WTC11 (cell line): Measurements from ENCODE around the gene PLEKHA5. TPM values are rescaled to one million over a fixed set of nuclear protein-coding genes. Genes with fewer than 3 reads are reported as not detected.

ENCODE experiments used
- ATAC-seq: fragments of 200-7000 bp; cut with Tn5 transposase; 2 replicates; pipeline ENCODE4 v1.10.0; 2021; ENCODE audit warnings: mild to moderate bottlenecking, moderate library complexity
- CTCF ChIA-PET: fragments of 300-600 bp; sonication (Branson Sonifier 250); formaldehyde crosslinking; loops from one replicate; lab custom pipeline; 2021; ENCODE audit warnings: antibody characterized with exemption; lab: Charles Lee
- POLR2A ChIA-PET: fragments of 350-600 bp; sonication (Branson Sonifier 250); formaldehyde crosslinking; loops from one replicate; lab custom pipeline; 2021; ENCODE audit warnings: antibody characterized with exemption; lab: Charles Lee
- DNase-seq: peaks from one replicate; pipeline ENCODE4 v3.0.0; 2021; ENCODE audit warnings: low spot score
- H3K27ac Mint-ChIP-seq: 2 replicates; pipeline ENCODE4 v1.8.0; 2021; ENCODE audit warnings: mixed read lengths
- H3K27me3 Mint-ChIP-seq: 2 replicates; pipeline ENCODE4 v1.8.0; 2021; ENCODE audit warnings: low read depth, mild to moderate bottlenecking, moderate library complexity, mixed read lengths
- H3K36me3 Mint-ChIP-seq: 2 replicates; pipeline ENCODE4 v1.8.0; 2021; ENCODE audit warnings: mixed read lengths
- H3K4me1 Mint-ChIP-seq: 2 replicates; pipeline ENCODE4 v1.8.0; 2022; ENCODE audit warnings: mixed read lengths
- H3K4me3 Mint-ChIP-seq: 2 replicates; pipeline ENCODE4 v1.8.0; 2021; ENCODE audit warnings: mild to moderate bottlenecking, moderate library complexity, mixed read lengths
- H3K9me3 Mint-ChIP-seq: 2 replicates; pipeline ENCODE4 v1.8.0; 2021; ENCODE audit warnings: mixed read lengths
- ATF2 ChIP-seq: sonication (generic); formaldehyde crosslinking; IDR thresholded peaks from 2 replicates; pipeline ENCODE4 v1.8.1; 2022; ENCODE audit warnings: low read depth, missing genetic modification reagents, borderline replicate concordance
- E2F4 ChIP-seq: sonication (generic); formaldehyde crosslinking; IDR thresholded peaks from 2 replicates; pipeline ENCODE4 v1.8.1; 2022; ENCODE audit warnings: low read depth, mild to moderate bottlenecking, moderate library complexity, missing genetic modification reagents, borderline replicate concordance
- FOXJ3 ChIP-seq: sonication (generic); formaldehyde crosslinking; IDR thresholded peaks from 2 replicates; pipeline ENCODE4 v1.9.0; 2021; ENCODE audit warnings: missing genetic modification reagents, mild to moderate bottlenecking, borderline replicate concordance
- FOXK1 ChIP-seq: sonication (generic); formaldehyde crosslinking; IDR thresholded peaks from 2 replicates; pipeline ENCODE4 v1.8.0; 2022; ENCODE audit warnings: mild to moderate bottlenecking, moderate library complexity, missing genetic modification reagents
- FOXP4 ChIP-seq: sonication (generic); formaldehyde crosslinking; IDR thresholded peaks from 2 replicates; pipeline ENCODE4 v1.8.0; 2022; ENCODE audit warnings: mild to moderate bottlenecking, missing genetic modification reagents
- GABPB1 ChIP-seq: sonication (generic); formaldehyde crosslinking; IDR thresholded peaks from 2 replicates; pipeline ENCODE4 v1.8.1; 2023; ENCODE audit warnings: mild to moderate bottlenecking, missing genetic modification reagents
- GRHL2 ChIP-seq: fragments of 250-450 bp; sonication (Bioruptor Pico); IDR thresholded peaks from 2 replicates; pipeline ENCODE4 v1.8.0; 2022; ENCODE audit warnings: mild to moderate bottlenecking, moderate library complexity; ENCODE audit not compliant: insufficient replicate concordance, severe bottlenecking
- JAZF1 ChIP-seq: fragments of 250-450 bp; sonication (Bioruptor Pico); IDR thresholded peaks from 2 replicates; pipeline ENCODE4 v1.9.0; 2021; ENCODE audit warnings: moderate library complexity, mild to moderate bottlenecking, inconsistent platforms
- KAT7 ChIP-seq: sonication (generic); formaldehyde crosslinking; IDR thresholded peaks from 2 replicates; pipeline ENCODE4 v1.8.1; 2023; ENCODE audit warnings: missing genetic modification reagents, mild to moderate bottlenecking, borderline replicate concordance
- NR1H2 ChIP-seq: sonication (generic); formaldehyde crosslinking; IDR thresholded peaks from 2 replicates; pipeline ENCODE4 v1.9.0; 2021; ENCODE audit warnings: mild to moderate bottlenecking, moderate library complexity, missing genetic modification reagents
- NR2C2 ChIP-seq: sonication (generic); formaldehyde crosslinking; IDR thresholded peaks from 2 replicates; pipeline ENCODE4 v1.8.0; 2022; ENCODE audit warnings: mild to moderate bottlenecking, missing genetic modification reagents
- NR3C1 ChIP-seq: sonication (generic); formaldehyde crosslinking; conservative IDR thresholded peaks from 2 replicates; pipeline ENCODE4 v1.8.1; 2023; ENCODE audit warnings: low read depth, mild to moderate bottlenecking, missing genetic modification reagents
- OVOL2 ChIP-seq: fragments of 250-450 bp; sonication (Bioruptor Pico); IDR thresholded peaks from 2 replicates; pipeline ENCODE4 v1.9.0; 2021; ENCODE audit warnings: mild to moderate bottlenecking, borderline replicate concordance
- PRRX2 ChIP-seq: fragments of 250-450 bp; sonication (Bioruptor Pico); IDR thresholded peaks from 2 replicates; pipeline ENCODE4 v1.8.0; 2021; ENCODE audit warnings: mild to moderate bottlenecking
- RELA ChIP-seq: sonication (generic); formaldehyde crosslinking; IDR thresholded peaks from 2 replicates; pipeline ENCODE4 v1.8.1; 2022; ENCODE audit warnings: missing genetic modification reagents, mild to moderate bottlenecking, borderline replicate concordance
- TEAD1 ChIP-seq: sonication (generic); formaldehyde crosslinking; IDR thresholded peaks from 2 replicates; pipeline ENCODE4 v1.8.0; 2022; ENCODE audit warnings: mild to moderate bottlenecking, missing genetic modification reagents
- TP53 ChIP-seq: sonication (generic); formaldehyde crosslinking; IDR thresholded peaks from 2 replicates; pipeline ENCODE4 v1.8.1; 2023; ENCODE audit warnings: mild to moderate bottlenecking, missing genetic modification reagents
- USF2 ChIP-seq: sonication (generic); formaldehyde crosslinking; IDR thresholded peaks from 2 replicates; pipeline ENCODE4 v1.8.1; 2023; ENCODE audit warnings: mild to moderate bottlenecking, missing genetic modification reagents, moderate library complexity
- ZNF138 ChIP-seq: sonication (generic); formaldehyde crosslinking; conservative IDR thresholded peaks from 2 replicates; pipeline ENCODE4 v1.8.1; 2022; ENCODE audit warnings: mild to moderate bottlenecking, moderate library complexity, missing genetic modification reagents
- ZNF232 ChIP-seq: sonication (generic); formaldehyde crosslinking; IDR thresholded peaks from 2 replicates; pipeline ENCODE4 v1.8.0; 2022; ENCODE audit warnings: mild to moderate bottlenecking, missing genetic modification reagents
- ZNF416 ChIP-seq: fragments of 250-450 bp; sonication (Bioruptor Pico); IDR thresholded peaks from 2 replicates; pipeline ENCODE4 v1.9.0; 2021; ENCODE audit warnings: mild to moderate bottlenecking, inconsistent platforms
- ZNF671 ChIP-seq: fragments of 250-450 bp; sonication (Bioruptor Pico); IDR thresholded peaks from 2 replicates; pipeline ENCODE4 v1.8.0; 2021; ENCODE audit warnings: mild to moderate bottlenecking
- total RNA-seq: library from RNA; stranded (reverse); gene quantifications from 3 replicates; pipeline ENCODE4 v1.2.3, GENCODE V29; 2021
- TF ChIP-seq, protein P1 (sequence below): sonication (generic); formaldehyde crosslinking; IDR thresholded peaks from 2 replicates; pipeline ENCODE4 v1.8.1; 2023; ENCODE audit warnings: mild to moderate bottlenecking, missing genetic modification reagents, moderate library complexity
- TF ChIP-seq, protein P2 (sequence below): sonication (generic); formaldehyde crosslinking; IDR thresholded peaks from 2 replicates; pipeline ENCODE4 v1.8.1; 2022; ENCODE audit warnings: missing genetic modification reagents, borderline replicate concordance
- TF ChIP-seq, protein P3 (sequence below): sonication (generic); formaldehyde crosslinking; IDR thresholded peaks from 2 replicates; pipeline ENCODE4 v1.8.1; 2023; ENCODE audit warnings: mild to moderate bottlenecking, missing genetic modification reagents
- TF ChIP-seq, protein P4 (sequence below): sonication (generic); formaldehyde crosslinking; IDR thresholded peaks from 2 replicates; pipeline ENCODE4 v1.8.0; 2022; ENCODE audit warnings: mild to moderate bottlenecking, missing genetic modification reagents

The PLEKHA5 gene
- total RNA-seq, 1 experiment from 2014 or later, result 61.1 TPM

DNA sequence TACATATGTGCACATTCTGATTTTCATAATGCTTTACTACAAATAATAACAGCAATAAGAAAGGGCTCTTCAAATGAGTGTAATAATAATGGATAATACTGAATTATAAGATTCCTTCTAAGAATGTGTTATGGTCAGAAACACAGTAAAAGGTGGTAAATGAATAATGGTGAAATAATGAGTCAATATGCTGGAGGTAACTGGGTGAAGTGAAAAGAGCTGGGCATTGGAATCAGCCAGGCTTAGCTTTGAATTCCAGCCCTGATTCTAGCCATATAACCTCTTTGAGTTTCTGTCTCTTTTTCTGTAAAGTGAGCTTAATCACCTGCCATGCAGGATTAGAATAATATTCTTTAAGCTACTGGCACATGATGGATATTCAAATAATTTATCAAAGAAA is 39.1 kb downstream of the PLEKHA5 start:
- no peak overlapping the region for H3K4me3 Mint-ChIP-seq
- no peaks in the 10 kb centered on the region for H3K27me3 Mint-ChIP-seq
- ChIA-PET POLR2A (no interaction called here), CTCF (interaction anchor here (0.7 to 1.3 kb wide), 2 partner anchors 18 to 226 kb away, joined by 3 read pairs; no protein-coding TSS in a partner anchor)
- TF ChIP-seq TP53 (CRISPR knock-in tag) (no peak), ZNF416 (no peak), JAZF1 (CRISPR knock-in tag) (no peak), GABPB1 (no peak), PRRX2 (CRISPR knock-in tag) (no peak), KAT7 (CRISPR knock-in tag) (no peak), FOXP4 (CRISPR knock-in tag) (no peak), ZNF671 (CRISPR knock-in tag) (no peak), USF2 (CRISPR knock-in tag) (no peak), TEAD1 (CRISPR knock-in tag) (no peak)
- peaks cover 69% of the 10 kb centered on the region for H3K4me1 Mint-ChIP-seq
- DNase-seq (no peak), ATAC-seq (no peak)
- no peaks in the 10 kb centered on the region for H3K36me3 Mint-ChIP-seq
- H3K9me3 Mint-ChIP-seq, result no peaks in the 10 kb centered on the region
- H3K27ac Mint-ChIP-seq, result no peak overlapping the region

- Mint-ChIP-seq H3K27ac (0 out of 2 replicates have a peak overlapping the region, but pooled peaks have one; percentile 29), H3K27me3 (no peaks in the 10 kb centered on the region), H3K4me1 (peaks cover 67% of the 10 kb centered on the region), H3K9me3 (no peaks in the 10 kb centered on the region), H3K4me3 (no peak overlapping the region), H3K36me3 (no peaks in the 10 kb centered on the region)
- no peak for ATAC-seq
- CTCF ChIA-PET, result interaction anchor here (0.5 to 1.3 kb wide), 4 partner anchors 17 to 345 kb away, joined by 3 to 4 read pairs (median 3); no protein-coding TSS in a partner anchor
- POLR2A ChIA-PET, result no interaction called here
- no peak for DNase-seq
- TF ChIP-seq FOXJ3 (CRISPR knock-in tag) (no peak), TP53 (CRISPR knock-in tag) (no peak), GABPB1 (no peak), NR2C2 (no peak), RELA (CRISPR knock-in tag) (no peak), NR1H2 (CRISPR knock-in tag) (no peak), E2F4 (CRISPR knock-in tag) (no peak), OVOL2 (CRISPR knock-in tag) (no peak), NR3C1 (CRISPR knock-in tag) (no peak), ZNF232 (no peak), GRHL2 (CRISPR knock-in tag) (no peak), ZNF138 (CRISPR knock-in tag) (no peak), FOXK1 (no peak), ATF2 (CRISPR knock-in tag) (no peak)
- TF ChIP-seq, protein P1, sequence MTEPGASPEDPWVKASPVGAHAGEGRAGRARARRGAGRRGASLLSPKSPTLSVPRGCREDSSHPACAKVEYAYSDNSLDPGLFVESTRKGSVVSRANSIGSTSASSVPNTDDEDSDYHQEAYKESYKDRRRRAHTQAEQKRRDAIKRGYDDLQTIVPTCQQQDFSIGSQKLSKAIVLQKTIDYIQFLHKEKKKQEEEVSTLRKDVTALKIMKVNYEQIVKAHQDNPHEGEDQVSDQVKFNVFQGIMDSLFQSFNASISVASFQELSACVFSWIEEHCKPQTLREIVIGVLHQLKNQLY (CRISPR knock-in tag), result no peak
- TF ChIP-seq, protein P2, sequence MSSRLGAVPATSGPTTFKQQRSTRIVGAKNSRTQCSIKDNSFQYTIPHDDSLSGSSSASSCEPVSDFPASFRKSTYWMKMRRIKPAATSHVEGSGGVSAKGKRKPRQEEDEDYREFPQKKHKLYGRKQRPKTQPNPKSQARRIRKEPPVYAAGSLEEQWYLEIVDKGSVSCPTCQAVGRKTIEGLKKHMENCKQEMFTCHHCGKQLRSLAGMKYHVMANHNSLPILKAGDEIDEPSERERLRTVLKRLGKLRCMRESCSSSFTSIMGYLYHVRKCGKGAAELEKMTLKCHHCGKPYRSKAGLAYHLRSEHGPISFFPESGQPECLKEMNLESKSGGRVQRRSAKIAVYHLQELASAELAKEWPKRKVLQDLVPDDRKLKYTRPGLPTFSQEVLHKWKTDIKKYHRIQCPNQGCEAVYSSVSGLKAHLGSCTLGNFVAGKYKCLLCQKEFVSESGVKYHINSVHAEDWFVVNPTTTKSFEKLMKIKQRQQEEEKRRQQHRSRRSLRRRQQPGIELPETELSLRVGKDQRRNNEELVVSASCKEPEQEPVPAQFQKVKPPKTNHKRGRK, result no peak
- TF ChIP-seq, protein P3, sequence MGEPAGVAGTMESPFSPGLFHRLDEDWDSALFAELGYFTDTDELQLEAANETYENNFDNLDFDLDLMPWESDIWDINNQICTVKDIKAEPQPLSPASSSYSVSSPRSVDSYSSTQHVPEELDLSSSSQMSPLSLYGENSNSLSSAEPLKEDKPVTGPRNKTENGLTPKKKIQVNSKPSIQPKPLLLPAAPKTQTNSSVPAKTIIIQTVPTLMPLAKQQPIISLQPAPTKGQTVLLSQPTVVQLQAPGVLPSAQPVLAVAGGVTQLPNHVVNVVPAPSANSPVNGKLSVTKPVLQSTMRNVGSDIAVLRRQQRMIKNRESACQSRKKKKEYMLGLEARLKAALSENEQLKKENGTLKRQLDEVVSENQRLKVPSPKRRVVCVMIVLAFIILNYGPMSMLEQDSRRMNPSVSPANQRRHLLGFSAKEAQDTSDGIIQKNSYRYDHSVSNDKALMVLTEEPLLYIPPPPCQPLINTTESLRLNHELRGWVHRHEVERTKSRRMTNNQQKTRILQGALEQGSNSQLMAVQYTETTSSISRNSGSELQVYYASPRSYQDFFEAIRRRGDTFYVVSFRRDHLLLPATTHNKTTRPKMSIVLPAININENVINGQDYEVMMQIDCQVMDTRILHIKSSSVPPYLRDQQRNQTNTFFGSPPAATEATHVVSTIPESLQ (CRISPR knock-in tag), result no peak
- TF ChIP-seq, protein P4, sequence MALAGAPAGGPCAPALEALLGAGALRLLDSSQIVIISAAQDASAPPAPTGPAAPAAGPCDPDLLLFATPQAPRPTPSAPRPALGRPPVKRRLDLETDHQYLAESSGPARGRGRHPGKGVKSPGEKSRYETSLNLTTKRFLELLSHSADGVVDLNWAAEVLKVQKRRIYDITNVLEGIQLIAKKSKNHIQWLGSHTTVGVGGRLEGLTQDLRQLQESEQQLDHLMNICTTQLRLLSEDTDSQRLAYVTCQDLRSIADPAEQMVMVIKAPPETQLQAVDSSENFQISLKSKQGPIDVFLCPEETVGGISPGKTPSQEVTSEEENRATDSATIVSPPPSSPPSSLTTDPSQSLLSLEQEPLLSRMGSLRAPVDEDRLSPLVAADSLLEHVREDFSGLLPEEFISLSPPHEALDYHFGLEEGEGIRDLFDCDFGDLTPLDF (CRISPR knock-in tag), result no peak
Measured at GRCh38 chr12:19169222-19169621, 39.7 kb downstream of the PLEKHA5 start.
